ENCODE results near the gene SMAD9. TPM values are rescaled to one million over a fixed set of nuclear protein-coding genes. Genes with fewer than 3 reads are reported as not detected.

The SMAD9 gene
- total and polyA plus RNA-seq, 9 of the 15 experiments (the other 6 are each of a cell fraction or from before 2014, with no cell fraction given) = 0.02 to 0.08 (median 0.03) TPM; not detected in 4

DNA sequence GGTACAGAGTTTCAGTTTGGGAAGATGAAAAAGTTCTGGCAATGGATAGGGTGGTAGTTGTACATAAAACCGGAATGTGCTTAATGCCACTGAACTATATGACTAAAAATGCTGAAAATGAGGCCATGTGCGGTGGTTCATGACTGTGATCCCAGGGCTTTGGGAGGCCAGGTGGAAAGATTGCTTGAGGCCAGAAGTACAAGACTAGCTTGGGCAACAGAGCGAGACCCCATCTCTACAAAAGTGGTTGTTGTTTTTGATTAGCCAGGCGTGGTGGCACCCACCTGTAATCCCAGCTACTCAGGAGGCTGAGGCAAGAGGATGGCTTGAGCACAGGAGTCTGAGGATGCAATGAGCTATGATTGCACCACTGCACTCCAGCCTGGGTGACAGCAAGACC is 12.8 kb downstream of the SMAD9 start:
- Histone ChIP-seq H3K36me3 (ENCODE audit: control insufficient read depth, insufficient read depth, low read length) (no peaks in the 10 kb centered on the region), H4K20me1 (replicated peaks; ENCODE audit: control insufficient read depth, insufficient read depth, low read length) (no peaks in the 10 kb centered on the region), H3K79me2 (ENCODE audit: control insufficient read depth, insufficient read depth, low read length) (no peaks in the 10 kb centered on the region), H3K9me3 (replicated peaks; ENCODE audit: control insufficient read depth, insufficient read depth, low read depth, low read length) (no peaks in the 10 kb centered on the region), H3K4me3 (no peak overlapping the region), H3K9me1 (ENCODE audit: control insufficient read depth, insufficient read depth, low read length) (no peaks in the 10 kb centered on the region), H3K4me2 (ENCODE audit: insufficient read depth, low read length) (no peak overlapping the region), H3K4me1 (replicated peaks in 1 of 2; ENCODE audit: control insufficient read depth in 2 of 2, insufficient read depth in 2 of 2, low read length in 2 of 2) (no peaks in the 10 kb centered on the region; a peak in 1 of 5 replicates), H3K9ac (ENCODE audit: insufficient read depth in 1 of 2, low read depth in 2 of 2, low read length in 2 of 2) (no peak overlapping the region), H3K27ac (ENCODE audit: extremely low read depth, low read depth, low read length) (no peak overlapping the region), H3K27me3 (ENCODE audit: control insufficient read depth in 2 of 2, insufficient read depth in 2 of 2, low read length in 2 of 2) (peaks cover 3 to 9% of the 10 kb centered on the region in 2 experiments; a peak in 2 of 5 replicates), H2AFZ (ENCODE audit: low read depth, low read length) (no peak overlapping the region)
- ChIA-PET POLR2A (no interaction called here), CTCF (ENCODE audit: low intra/inter-chr PET ratio) (no interaction called here)
- no TSS peak for BruUV-seq (replicated peaks)
- FAIRE-seq (no peak), DNase-seq (ENCODE audit: extremely low read depth in 1 of 4, low spot score in 3 of 4) (no peak), ATAC-seq (no peak)
- in situ Hi-C loops (cut with MboI) = no loop called here
- TF ChIP-seq PTRF (tag; IDR thresholded peaks at IDR 0.05) (no peak), CCNT2 (IDR thresholded peaks at IDR 0.05; ENCODE audit: borderline replicate concordance, extremely low read depth, insufficient read length, low read depth, low read length) (no peak), DMBX1 (CRISPR knock-in tag; IDR thresholded peaks at IDR 0.05; ENCODE audit: borderline replicate concordance) (no peak), NFIX (CRISPR knock-in tag; IDR thresholded peaks at IDR 0.05; ENCODE audit: low read depth) (no peak), ESRRB (CRISPR knock-in tag; IDR thresholded peaks at IDR 0.05; ENCODE audit: borderline replicate concordance) (no peak), EZH2 (IDR thresholded peaks at IDR 0.05; ENCODE audit: borderline replicate concordance, low read depth, low read length) (no peak)
- TF ChIP-seq, protein P1, sequence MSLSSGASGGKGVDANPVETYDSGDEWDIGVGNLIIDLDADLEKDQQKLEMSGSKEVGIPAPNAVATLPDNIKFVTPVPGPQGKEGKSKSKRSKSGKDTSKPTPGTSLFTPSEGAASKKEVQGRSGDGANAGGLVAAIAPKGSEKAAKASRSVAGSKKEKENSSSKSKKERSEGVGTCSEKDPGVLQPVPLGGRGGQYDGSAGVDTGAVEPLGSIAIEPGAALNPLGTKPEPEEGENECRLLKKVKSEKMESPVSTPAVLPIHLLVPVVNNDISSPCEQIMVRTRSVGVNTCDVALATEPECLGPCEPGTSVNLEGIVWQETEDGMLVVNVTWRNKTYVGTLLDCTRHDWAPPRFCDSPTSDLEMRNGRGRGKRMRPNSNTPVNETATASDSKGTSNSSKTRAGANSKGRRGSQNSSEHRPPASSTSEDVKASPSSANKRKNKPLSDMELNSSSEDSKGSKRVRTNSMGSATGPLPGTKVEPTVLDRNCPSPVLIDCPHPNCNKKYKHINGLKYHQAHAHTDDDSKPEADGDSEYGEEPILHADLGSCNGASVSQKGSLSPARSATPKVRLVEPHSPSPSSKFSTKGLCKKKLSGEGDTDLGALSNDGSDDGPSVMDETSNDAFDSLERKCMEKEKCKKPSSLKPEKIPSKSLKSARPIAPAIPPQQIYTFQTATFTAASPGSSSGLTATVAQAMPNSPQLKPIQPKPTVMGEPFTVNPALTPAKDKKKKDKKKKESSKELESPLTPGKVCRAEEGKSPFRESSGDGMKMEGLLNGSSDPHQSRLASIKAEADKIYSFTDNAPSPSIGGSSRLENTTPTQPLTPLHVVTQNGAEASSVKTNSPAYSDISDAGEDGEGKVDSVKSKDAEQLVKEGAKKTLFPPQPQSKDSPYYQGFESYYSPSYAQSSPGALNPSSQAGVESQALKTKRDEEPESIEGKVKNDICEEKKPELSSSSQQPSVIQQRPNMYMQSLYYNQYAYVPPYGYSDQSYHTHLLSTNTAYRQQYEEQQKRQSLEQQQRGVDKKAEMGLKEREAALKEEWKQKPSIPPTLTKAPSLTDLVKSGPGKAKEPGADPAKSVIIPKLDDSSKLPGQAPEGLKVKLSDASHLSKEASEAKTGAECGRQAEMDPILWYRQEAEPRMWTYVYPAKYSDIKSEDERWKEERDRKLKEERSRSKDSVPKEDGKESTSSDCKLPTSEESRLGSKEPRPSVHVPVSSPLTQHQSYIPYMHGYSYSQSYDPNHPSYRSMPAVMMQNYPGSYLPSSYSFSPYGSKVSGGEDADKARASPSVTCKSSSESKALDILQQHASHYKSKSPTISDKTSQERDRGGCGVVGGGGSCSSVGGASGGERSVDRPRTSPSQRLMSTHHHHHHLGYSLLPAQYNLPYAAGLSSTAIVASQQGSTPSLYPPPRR (CRISPR knock-in tag; IDR thresholded peaks at IDR 0.05; ENCODE audit: borderline replicate concordance) = no peak
- TF ChIP-seq, protein P2, sequence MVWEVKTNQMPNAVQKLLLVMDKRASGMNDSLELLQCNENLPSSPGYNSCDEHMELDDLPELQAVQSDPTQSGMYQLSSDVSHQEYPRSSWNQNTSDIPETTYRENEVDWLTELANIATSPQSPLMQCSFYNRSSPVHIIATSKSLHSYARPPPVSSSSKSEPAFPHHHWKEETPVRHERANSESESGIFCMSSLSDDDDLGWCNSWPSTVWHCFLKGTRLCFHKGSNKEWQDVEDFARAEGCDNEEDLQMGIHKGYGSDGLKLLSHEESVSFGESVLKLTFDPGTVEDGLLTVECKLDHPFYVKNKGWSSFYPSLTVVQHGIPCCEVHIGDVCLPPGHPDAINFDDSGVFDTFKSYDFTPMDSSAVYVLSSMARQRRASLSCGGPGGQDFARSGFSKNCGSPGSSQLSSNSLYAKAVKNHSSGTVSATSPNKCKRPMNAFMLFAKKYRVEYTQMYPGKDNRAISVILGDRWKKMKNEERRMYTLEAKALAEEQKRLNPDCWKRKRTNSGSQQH (CRISPR knock-in tag; IDR thresholded peaks at IDR 0.05) = no peak
- intact Hi-C loops (cut with micrococcal nuclease) = no loop called here
- whole genome bisulfite sequencing (ENCODE audit: insufficient coverage, low coverage, missing lambda C conversion rate) = 0% methylated on average over 4 of the region's 4 CpGs

Data from K562 (cell line).